H1 (cell line): ENCODE data around the gene LCNL1. TPM values are rescaled to one million over a fixed set of nuclear protein-coding genes. Genes with fewer than 3 reads are reported as not detected.
A peak's percentile ranks its signal among the peaks of the same experiment; 100 is the strongest.

Experiments
- CTCF ChIA-PET: fragments of 300-600 bp; sonication (Branson Sonifier 250); formaldehyde crosslinking; loops from one replicate; lab custom pipeline; 2021; ENCODE audit not compliant: partially characterized antibody; lab: Charles Lee
- POLR2A ChIA-PET: fragments of 300-600 bp; sonication (Branson Sonifier 250); formaldehyde crosslinking; loops from one replicate; lab custom pipeline; 2021; ENCODE audit warnings: inconsistent platforms; ENCODE audit not compliant: partially characterized antibody; lab: Charles Lee
- DNase-seq, 2 experiments: peaks; one replicate each; pipeline versions ENCODE4 v3.0.0 to v3.0.0-alpha.2; 2010 to 2022; ENCODE audit warnings: low spot score in 2 of 2, low read depth in 1 of 2, mixed read lengths in 1 of 2
- FAIRE-seq: peaks from 2 replicates; lab custom pipeline; 2011; peaks lifted over from hg19 to GRCh38; lab: Jason Lieb, UNC
- H2AFZ ChIP-seq: 2 replicates; pipeline ENCODE4 v1.8.1; 2012; ENCODE audit warnings: low read length, inconsistent platforms
- H2AK5ac ChIP-seq: 2 replicates; pipeline ENCODE4 v1.6.1; 2013; ENCODE audit warnings: low read depth, low read length
- H2BK120ac ChIP-seq: replicated peaks from 2 replicates; pipeline ENCODE3; 2013; ENCODE audit warnings: low read depth, low read length, inconsistent platforms
- H2BK12ac ChIP-seq: 2 replicates; pipeline ENCODE4 v1.6.1; 2013; ENCODE audit warnings: low read depth, low read length
- H2BK15ac ChIP-seq: 2 replicates; pipeline ENCODE4 v1.6.1; 2013; ENCODE audit warnings: low read length
- H2BK20ac ChIP-seq: 2 replicates; pipeline ENCODE4 v1.6.1; 2013; ENCODE audit warnings: low read length
- H2BK5ac ChIP-seq: 2 replicates; pipeline ENCODE4 v1.6.1; 2013; ENCODE audit warnings: low read depth, low read length
- H3K14ac ChIP-seq: 2 replicates; pipeline ENCODE4 v1.6.1; 2013; ENCODE audit warnings: inconsistent platforms; ENCODE audit not compliant: insufficient read length
- H3K18ac ChIP-seq: 2 replicates; pipeline ENCODE4 v1.6.1; 2013; ENCODE audit warnings: low read length; ENCODE audit errors: extremely low read depth
- H3K23ac ChIP-seq: 2 replicates; pipeline ENCODE4 v1.6.1; 2013; ENCODE audit warnings: inconsistent platforms; ENCODE audit not compliant: insufficient read length
- H3K23me2 ChIP-seq: 2 replicates; pipeline ENCODE4 v1.6.1; 2013; ENCODE audit warnings: low read depth, low read length
- H3K27ac ChIP-seq: 2 replicates; pipeline ENCODE4 v1.6.1; 2011; ENCODE audit warnings: low read depth, low read length, inconsistent platforms
- H3K27me3 ChIP-seq, 4 experiments: replicated peaks in 1 of 4; 1 replicate in 1 of 4; 2 replicates in 3 of 4; pipeline versions ENCODE4 v1.6.1 to v1.8.1; 2011 to 2013; ENCODE audit warnings: low read length in 3 of 4, mild to moderate bottlenecking in 3 of 4, inconsistent platforms in 2 of 4, mixed read lengths in 2 of 4, moderate library complexity in 1 of 4; ENCODE audit not compliant: control insufficient read depth in 3 of 4, insufficient read depth in 3 of 4; ENCODE audit errors: extremely low read depth in 1 of 4
- H3K36me3 ChIP-seq, 4 experiments: 2 replicates each; pipeline versions ENCODE4 v1.6.1 to v1.8.1; 2011 to 2013; ENCODE audit warnings: mild to moderate bottlenecking in 4 of 4, low read length in 3 of 4, moderate library complexity in 2 of 4, control low read depth in 1 of 4, inconsistent platforms in 1 of 4; ENCODE audit not compliant: insufficient read depth in 4 of 4, control insufficient read depth in 2 of 4
- H3K4ac ChIP-seq: replicated peaks from 2 replicates; pipeline ENCODE3; 2013; ENCODE audit warnings: low read length, low read depth, mixed read lengths, inconsistent platforms; ENCODE audit not compliant: insufficient read length
- H3K4me1 ChIP-seq, 4 experiments: replicated peaks in 1 of 4; 1 replicate in 1 of 4; 2 replicates in 3 of 4; pipeline versions ENCODE4 v1.6.1 to v1.8.1; 2011 to 2013; ENCODE audit warnings: low read length in 3 of 4, inconsistent platforms in 2 of 4, mixed read lengths in 1 of 4; ENCODE audit not compliant: insufficient read depth in 4 of 4, control insufficient read depth in 3 of 4
- H3K4me2 ChIP-seq, 2 experiments: 2 replicates each; pipeline versions ENCODE4 v1.6.1 to v1.8.1; 2011 to 2013; ENCODE audit warnings: low read depth in 2 of 2, low read length in 2 of 2, control low read depth in 1 of 2, inconsistent platforms in 1 of 2, mild to moderate bottlenecking in 1 of 2; ENCODE audit not compliant: insufficient read depth in 1 of 2
- H3K4me3 ChIP-seq, 4 experiments: fragments of 200-600, 300-600 bp in 1 of 4; sonication (generic), shearing (Covaris generic), sonication (Bioruptor Twin) in 1 of 4; 2 replicates each; pipeline versions ENCODE4 v1.5.1 to v1.8.1; 2011 to 2016; ENCODE audit warnings: low read length in 4 of 4, low read depth in 3 of 4, control low read depth in 2 of 4, inconsistent platforms in 2 of 4, mild to moderate bottlenecking in 2 of 4, mixed read lengths in 1 of 4, moderate library complexity in 1 of 4; ENCODE audit not compliant: insufficient read depth in 2 of 4; ENCODE audit errors: extremely low read depth in 1 of 4
- H3K56ac ChIP-seq: replicated peaks from 2 replicates; pipeline ENCODE3; 2013; ENCODE audit warnings: low read depth, mild to moderate bottlenecking, mixed read lengths, low read length, inconsistent platforms; ENCODE audit not compliant: insufficient read length
- H3K79me1 ChIP-seq: 2 replicates; pipeline ENCODE4 v1.6.1; 2013; ENCODE audit warnings: low read depth, low read length, control low read depth
- H3K79me2 ChIP-seq, 2 experiments: 2 replicates each; pipeline versions ENCODE4 v1.6.1 to v1.8.1; 2012 to 2013; ENCODE audit warnings: low read length in 2 of 2, mild to moderate bottlenecking in 2 of 2, inconsistent platforms in 1 of 2; ENCODE audit not compliant: insufficient read depth in 2 of 2, control insufficient read depth in 1 of 2
- H3K9ac ChIP-seq, 4 experiments: replicated peaks in 1 of 4; 1 replicate in 1 of 4; 2 replicates in 3 of 4; pipeline versions ENCODE4 v1.6.1 to v1.8.1; 2011 to 2013; ENCODE audit warnings: low read depth in 3 of 4, low read length in 3 of 4, control low read depth in 2 of 4, mild to moderate bottlenecking in 2 of 4, moderate library complexity in 2 of 4, inconsistent platforms in 1 of 4; ENCODE audit errors: extremely low read depth in 1 of 4
- H3K9me3 ChIP-seq, 2 experiments: 2 replicates each; pipeline versions ENCODE4 v1.6.1 to v1.8.1; 2012 to 2013; ENCODE audit warnings: mild to moderate bottlenecking in 2 of 2, moderate library complexity in 2 of 2, control low read depth in 1 of 2, inconsistent platforms in 1 of 2, low read depth in 1 of 2, low read length in 1 of 2, mixed read lengths in 1 of 2; ENCODE audit not compliant: insufficient read depth in 2 of 2
- H4K20me1 ChIP-seq, 2 experiments: replicated peaks in 1 of 2; 2 replicates each; pipeline versions ENCODE3 to v1.8.1; 2011 to 2013; ENCODE audit warnings: inconsistent platforms in 2 of 2, low read length in 2 of 2, mild to moderate bottlenecking in 1 of 2; ENCODE audit not compliant: insufficient read depth in 2 of 2, control insufficient read depth in 1 of 2
- H4K5ac ChIP-seq: 2 replicates; pipeline ENCODE4 v1.6.1; 2013; ENCODE audit warnings: low read length, low read depth, mixed read lengths, inconsistent platforms; ENCODE audit not compliant: insufficient read length
- H4K8ac ChIP-seq: 2 replicates; pipeline ENCODE4 v1.8.0; 2013; ENCODE audit warnings: mild to moderate bottlenecking, moderate library complexity, low read length, inconsistent platforms; ENCODE audit not compliant: insufficient read depth; ENCODE audit errors: extremely low read depth
- H4K91ac ChIP-seq: replicated peaks from 2 replicates; pipeline ENCODE3; 2013; ENCODE audit warnings: low read length, mixed read lengths, inconsistent platforms; ENCODE audit not compliant: insufficient read length
- ATF3 ChIP-seq: IDR thresholded peaks from 2 replicates; pipeline ENCODE4 v1.6.1; 2011; ENCODE audit warnings: low read depth, mild to moderate bottlenecking, low read length; ENCODE audit not compliant: insufficient read depth
- POU5F1 ChIP-seq: IDR thresholded peaks from 2 replicates; pipeline ENCODE4 v1.6.1; 2011; ENCODE audit warnings: low read depth, mild to moderate bottlenecking, low read length, moderate library complexity
- WGBS, 2 experiments: shearing (Covaris generic) in 1 of 2; methylation state at CpG; one replicate each; pipeline versions ENCODE4 v1.1.6 to v1.1.7; 2013 to 2015; ENCODE audit warnings: low lambda C conversion rate in 2 of 2, mixed read lengths in 2 of 2, inconsistent platforms in 1 of 2, low coverage in 1 of 2, missing lambda C conversion rate in 1 of 2; ENCODE audit not compliant: insufficient replicate concordance in 2 of 2, insufficient coverage in 1 of 2, insufficient read length in 1 of 2; ENCODE audit errors: extremely low coverage in 1 of 2, missing lambda C conversion rate in 1 of 2; 5-methylcytosine and 5-hydroxymethylcytosine counted together
- polyA plus RNA-seq, 7 experiments: library from polyadenylated mRNA; depleted of rRNA in 3 of 7; stranded (reverse) in 5 of 7; unstranded in 2 of 7; fragments of >200 nt in 5 of 7; fragments of 200-250 nt in 2 of 7; gene quantifications; 1 replicate in 5 of 7; 2 replicates in 1 of 7; 4 replicates in 1 of 7; pipeline versions ENCODE4 v1.2.1 to v1.2.3, GENCODE V29; 2011 to 2013; ENCODE audit warnings: missing spikeins in 2 of 7, mixed read lengths in 2 of 7
- total RNA-seq: library from RNA; stranded (reverse); fragmentation: NEBNext Ultra II Directional; extraction: Animal tissue kit (Norgen Biotek cat#: 25700); gene quantifications from 2 replicates; pipeline ENCODE4 v1.2.1, GENCODE V29; 2021

The LCNL1 gene
- total and polyA plus RNA-seq, 2 of the 8 experiments (the other 6 are each of a cell fraction or from before 2014, with no cell fraction given), result 0.11 TPM; not detected in 1

DNA sequence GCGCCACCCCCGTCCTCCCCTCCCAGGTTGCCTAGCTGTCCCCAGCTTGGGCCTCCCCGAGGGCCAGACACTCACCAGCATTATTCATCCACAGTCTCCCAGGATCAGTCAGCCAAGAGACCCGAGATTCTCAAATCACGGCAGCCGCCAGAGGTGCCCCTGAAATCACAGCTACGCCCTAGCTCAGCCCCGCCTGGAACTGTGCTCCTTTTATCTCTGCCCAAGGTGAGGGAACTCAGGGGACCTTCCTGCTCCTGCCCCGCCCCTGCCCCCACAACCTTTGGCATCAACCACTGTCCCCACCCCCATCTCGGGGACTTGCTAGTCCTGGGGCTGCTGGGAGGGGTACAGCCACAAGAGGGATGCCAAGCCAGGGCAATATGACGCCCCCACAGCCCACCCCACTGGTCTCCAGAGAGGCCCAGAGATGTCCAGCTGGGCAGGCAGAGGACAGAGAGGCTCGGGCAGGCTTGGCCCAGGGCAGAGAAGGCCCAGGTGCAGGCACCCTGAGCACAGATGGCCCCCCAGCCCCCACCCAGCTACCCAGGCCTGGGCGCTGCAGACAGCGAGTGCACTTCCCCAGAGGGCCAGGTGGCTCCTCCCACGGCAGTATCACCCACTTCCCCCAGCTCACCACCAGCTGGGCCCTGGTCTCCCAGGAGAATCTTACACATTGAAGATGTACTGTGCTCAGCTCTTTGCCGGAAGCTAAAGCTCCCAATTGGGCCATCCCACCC lies 49.3 kb downstream of the LCNL1 start, which contains the start of gene FUT7:
FUT7 (minus strand) TSS at position 185 of the 737 bp plus-strand sequence; CDS start at position 88, 97 bp downstream.
- Histone ChIP-seq H4K5ac (no peak within 1 kb of the TSS), H3K18ac (no peak within 1 kb of the TSS), H3K4me1 (peaks cover 0 to 10% (median 2%) of the 10 kb centered on the region in 4 experiments; a peak in 5 of 7 replicates), H3K36me3 (no peaks in the 10 kb centered on the region), H4K20me1 (peaks cover 2 to 4% of the 10 kb centered on the region in 2 experiments), H3K27ac (no peak within 1 kb of the TSS), H4K91ac (no peak within 1 kb of the TSS), H2BK120ac (no peak within 1 kb of the TSS), H3K4me3 (no peak within 1 kb of the TSS), H3K9me3 (no peaks in the 10 kb centered on the region), H3K27me3 (peaks cover 1 to 18% (median 11%) of the 10 kb centered on the region in 4 experiments; a peak in 6 of 7 replicates), H3K14ac (no peak within 1 kb of the TSS), H3K79me2 (no peaks in the 10 kb centered on the region), H3K56ac (no peak within 1 kb of the TSS), H3K9ac (no peak within 1 kb of the TSS), H2BK12ac (peak within 1 kb of the TSS; percentile 17; the same call in 1 of the 2 replicates), H3K23ac (no peak within 1 kb of the TSS), H2AFZ (no peak within 1 kb of the TSS), H3K4me2 (no peak within 1 kb of the TSS), H2AK5ac (no peak within 1 kb of the TSS), H3K79me1 (no peaks in the 10 kb centered on the region), H2BK5ac (no peak within 1 kb of the TSS), H2BK15ac (no peak within 1 kb of the TSS), H4K8ac (peak within 1 kb of the TSS; percentile 25; the same call in 1 of the 2 replicates), H2BK20ac (no peak within 1 kb of the TSS), H3K4ac (no peak within 1 kb of the TSS), H3K23me2 (peaks cover 4% of the 10 kb centered on the region; the same call in 1 of the 2 replicates)
- CTCF ChIA-PET, result interaction anchor here (1.2 to 8.5 kb wide), 11 partner anchors 12 to 85 kb away, joined by 3 to 110 read pairs (median 6); partner anchors contain the start of genes C8G, CLIC3 and SAPCD2
- WGBS, 2 experiments, result 86% methylated on average over 13 of the region's 16 CpGs; no CpG with 5 or more reads in 1 of the 2 experiments
- DNase-seq (no peak), FAIRE-seq (no peak)
- TF ChIP-seq POU5F1 (no peak), ATF3 (no peak)
- POLR2A ChIA-PET, result interaction anchor here (2.1 kb wide), 1 partner anchor 13 kb away, joined by 4 read pairs; no protein-coding TSS in a partner anchor
